NCI-H2171 (cell line): Measurements from ENCODE around the gene A3GALT2.
"Not testable (repeated sequence)": the region's sequence is repeated elsewhere in the genome, so short reads cannot be mapped to it uniquely, and the experiment has no call there.

Source experiments
- DNase-seq: peaks from one replicate; lab custom pipeline; 2025; lab: John Stamatoyannopoulos, UW

A3GALT2 gene

DNA sequence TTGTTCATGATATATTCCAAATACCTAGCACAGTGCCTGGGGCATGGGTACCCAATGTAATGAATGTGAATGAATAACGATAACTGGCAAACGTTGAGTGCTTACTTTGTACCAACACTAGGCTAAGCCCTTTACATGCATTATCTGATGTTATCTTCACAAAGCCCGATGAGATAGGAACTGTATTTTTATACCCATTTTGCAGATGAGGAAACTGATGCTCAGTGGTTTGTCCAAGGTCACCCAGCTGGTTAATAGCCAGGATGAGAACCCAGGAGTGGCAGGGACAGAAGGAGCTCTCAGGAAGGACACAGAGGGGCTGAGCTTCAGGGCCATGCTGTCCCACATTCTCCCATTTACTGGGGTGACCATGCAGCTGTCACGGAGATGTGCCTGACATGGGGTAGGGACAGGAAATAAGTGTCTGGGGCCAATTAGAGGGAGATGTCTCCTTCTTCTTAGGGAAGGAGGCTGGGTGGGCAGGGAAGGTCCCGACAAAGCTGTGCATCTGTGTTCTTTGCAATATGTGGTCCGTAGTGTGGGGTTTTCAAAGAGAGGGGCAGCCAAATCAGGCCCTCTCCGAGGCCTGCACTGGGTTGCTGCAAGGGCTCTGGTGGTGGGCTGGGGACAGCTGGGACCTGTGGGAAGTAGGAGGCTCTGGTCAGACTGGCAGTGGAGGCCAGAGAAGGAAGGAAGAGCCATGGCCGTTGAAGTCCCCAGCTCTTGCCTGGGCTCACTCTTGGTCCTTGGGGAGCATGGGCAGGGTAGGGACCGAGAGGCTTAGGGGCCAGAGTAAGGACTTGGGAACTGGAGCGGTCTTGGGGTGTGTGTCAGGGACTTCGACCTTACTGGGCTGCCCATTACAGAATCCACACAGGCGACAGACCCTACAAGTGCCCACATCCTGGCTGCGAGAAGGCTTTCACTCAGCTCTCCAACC, 26.6 kb downstream of the A3GALT2 start:
- DNase-seq, result no peak

- no peak for DNase-seq
Observed at GRCh38 chr1:33292726-33293340, 28.1 kb downstream of the A3GALT2 start.

GRCh38 chr1:33290615-33291014, 30.3 kb downstream of the A3GALT2 start:
- not testable (repeated sequence) for DNase-seq

DNA sequence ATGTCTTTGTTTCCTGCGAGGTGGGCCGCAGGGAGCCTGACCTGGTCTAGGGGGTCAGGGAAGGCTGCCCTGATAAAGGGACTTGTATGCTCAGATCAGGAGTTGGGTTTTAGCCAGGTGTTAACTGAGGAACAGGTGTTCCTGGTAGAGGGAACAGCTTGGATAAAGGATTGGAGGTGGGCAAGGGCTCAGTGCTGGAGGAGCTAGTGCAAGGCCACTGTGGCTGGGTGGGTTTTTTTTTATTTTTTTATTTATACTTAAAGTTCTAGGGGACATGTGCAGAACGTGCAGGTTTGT, 31.1 kb downstream of the A3GALT2 start:
- DNase-seq, result no peak

GRCh38 chr1:33288976-33289857, 31.7 kb downstream of the A3GALT2 start:
- DNase-seq, result no peak

GRCh38 chr1:33287317-33287716, 33.6 kb downstream of the A3GALT2 start:
- no peak for DNase-seq

DNA sequence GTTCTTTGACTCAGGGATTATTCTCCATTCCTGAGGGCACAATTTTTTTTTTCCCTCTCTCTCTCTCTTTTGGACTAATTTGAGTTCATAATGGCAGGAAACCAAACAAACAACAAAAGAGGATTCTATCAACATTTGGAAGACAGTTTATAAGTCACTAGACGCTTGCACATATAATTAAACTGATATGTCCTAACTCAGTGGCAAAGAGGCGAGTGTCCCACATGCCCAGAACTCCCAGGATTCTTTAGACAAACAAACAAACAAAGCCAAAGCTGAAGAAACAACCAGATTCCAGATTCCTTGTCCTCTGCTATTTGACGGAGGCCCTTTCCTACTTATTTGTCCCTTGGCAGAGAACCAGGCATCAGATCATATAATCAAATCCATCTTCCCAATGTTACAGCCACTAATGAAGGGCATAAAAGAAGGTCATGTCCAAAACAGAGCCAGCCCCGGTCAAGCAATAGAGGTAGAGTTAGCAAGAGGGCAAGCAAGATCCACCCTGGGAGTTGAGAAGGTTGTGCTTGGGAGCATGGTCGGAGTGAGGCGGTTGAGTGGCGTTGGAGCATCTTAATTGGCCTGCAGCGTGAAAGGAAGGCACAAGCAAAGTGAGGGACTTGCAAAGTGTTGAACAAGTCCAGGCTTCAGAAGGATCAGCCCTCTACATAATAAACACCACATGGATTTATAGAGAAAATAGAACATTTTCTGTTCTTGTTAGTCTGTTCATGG, 34.3 kb downstream of the A3GALT2 start:
- no peak for DNase-seq

GRCh38 chr1:33284049-33284448, 36.8 kb downstream of the A3GALT2 start:
- DNase-seq, result no peak

DNA sequence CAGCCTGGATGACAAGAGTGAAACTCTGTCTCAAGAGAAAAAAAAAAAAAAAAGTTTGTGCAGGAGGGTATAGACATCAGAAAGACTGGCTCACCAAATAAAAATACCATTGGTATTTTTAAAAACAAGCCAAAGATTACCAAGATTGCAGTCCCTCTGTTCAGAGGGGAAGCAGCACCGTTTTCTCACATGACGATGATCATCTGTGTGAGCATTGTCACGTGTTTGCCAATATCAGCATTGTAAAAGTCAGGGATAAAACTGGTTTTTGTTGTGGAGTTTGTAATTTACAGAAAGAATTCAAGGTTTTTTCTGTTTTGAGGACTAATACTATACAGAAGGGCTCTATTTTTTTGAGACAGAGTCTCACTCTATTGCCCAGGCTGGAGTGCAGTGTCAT, 38.1 kb downstream of the A3GALT2 start:
- DNase-seq, result no peak

DNA sequence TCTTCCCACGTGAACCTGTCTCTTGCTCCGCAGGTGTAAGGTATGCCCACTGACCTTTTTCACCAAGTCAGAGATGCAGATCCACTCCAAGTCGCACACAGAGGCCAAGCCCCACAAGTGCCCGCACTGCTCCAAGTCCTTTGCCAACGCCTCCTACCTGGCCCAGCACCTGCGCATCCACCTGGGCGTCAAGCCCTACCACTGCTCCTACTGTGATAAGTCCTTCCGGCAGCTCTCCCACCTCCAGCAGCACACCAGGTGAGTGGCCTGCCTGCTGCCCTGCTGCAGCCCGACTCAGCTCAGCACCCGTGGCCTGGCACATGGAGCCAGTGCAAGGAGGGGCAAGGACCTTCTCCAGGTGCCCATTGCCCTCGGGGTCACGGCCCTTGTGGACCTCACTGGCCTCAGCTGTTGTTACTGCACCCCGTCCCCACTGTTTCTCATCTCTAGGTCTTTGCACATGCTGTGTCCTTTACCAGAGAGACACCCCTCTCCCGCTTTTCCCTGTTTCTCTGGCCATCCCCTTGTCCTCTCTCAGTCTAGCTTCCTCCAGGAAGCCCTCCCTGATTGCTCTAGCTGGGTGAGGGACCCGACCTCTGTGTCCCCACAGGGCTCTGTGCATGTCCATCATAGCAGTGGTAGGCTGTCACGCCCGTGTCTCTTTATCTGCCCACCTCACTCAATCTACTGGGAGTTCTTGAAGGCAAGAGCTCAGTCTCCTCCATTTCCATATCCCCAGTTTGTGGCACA, 39.2 kb downstream of the A3GALT2 start:
- DNase-seq, result no peak

DNA sequence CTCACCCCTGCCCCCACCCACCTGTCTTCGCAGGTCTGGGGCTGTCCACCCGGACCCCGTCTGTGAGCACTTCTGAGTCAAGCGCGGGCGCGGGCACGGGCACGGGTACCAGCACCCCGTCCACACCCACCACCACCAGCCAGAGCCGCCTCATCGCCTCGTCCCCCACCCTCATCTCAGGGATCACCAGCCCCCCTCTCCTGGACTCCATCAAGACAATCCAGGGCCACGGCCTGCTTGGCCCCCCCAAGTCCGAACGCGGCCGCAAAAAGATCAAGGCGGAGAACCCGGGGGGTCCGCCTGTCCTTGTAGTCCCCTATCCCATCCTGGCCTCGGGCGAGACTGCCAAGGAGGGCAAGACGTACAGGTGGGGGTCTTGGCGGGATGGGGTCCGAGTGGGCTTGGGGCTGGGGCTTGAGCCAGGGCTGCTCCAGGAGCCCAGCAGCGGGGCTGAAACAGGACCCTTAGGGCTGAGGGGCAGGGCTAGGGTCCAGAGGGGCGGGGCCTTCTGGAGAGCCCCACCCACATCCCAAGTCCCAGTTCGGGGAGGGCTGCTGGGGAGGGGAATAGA, 40.7 kb downstream of the A3GALT2 start:
- no peak for DNase-seq

DNA sequence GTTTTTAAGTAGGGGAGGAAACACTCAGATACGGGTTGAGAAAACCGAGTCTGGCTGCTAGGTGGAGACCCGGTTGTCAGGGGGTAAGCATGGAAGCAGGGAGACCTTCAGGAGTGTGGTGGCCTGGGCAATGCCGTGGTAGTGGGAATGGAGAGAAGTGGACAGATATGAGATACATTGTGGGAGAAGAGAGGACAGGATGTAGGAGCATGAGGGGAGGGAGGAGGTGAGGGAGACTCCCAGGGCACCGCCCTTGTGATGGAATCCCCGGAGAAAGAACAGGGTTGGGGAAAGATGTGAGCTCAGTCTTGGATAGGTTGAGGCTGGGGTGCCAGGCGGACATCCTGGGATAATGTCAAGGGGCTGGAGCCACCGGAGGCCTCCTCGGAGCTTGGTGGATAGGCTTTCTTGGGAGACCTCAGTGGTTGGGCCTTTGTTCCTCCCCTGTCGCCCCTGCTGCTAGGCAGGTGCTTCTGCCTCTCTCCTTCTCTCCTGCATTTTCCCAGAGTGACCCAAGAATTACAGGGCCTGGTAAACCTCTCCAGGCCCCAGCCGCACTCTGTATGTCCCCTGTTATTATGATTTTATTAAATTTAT, 43.3 kb downstream of the A3GALT2 start:
- no peak for DNase-seq

GRCh38 chr1:33276573-33277298, 44.2 kb downstream of the A3GALT2 start:
- no peak for DNase-seq

DNA sequence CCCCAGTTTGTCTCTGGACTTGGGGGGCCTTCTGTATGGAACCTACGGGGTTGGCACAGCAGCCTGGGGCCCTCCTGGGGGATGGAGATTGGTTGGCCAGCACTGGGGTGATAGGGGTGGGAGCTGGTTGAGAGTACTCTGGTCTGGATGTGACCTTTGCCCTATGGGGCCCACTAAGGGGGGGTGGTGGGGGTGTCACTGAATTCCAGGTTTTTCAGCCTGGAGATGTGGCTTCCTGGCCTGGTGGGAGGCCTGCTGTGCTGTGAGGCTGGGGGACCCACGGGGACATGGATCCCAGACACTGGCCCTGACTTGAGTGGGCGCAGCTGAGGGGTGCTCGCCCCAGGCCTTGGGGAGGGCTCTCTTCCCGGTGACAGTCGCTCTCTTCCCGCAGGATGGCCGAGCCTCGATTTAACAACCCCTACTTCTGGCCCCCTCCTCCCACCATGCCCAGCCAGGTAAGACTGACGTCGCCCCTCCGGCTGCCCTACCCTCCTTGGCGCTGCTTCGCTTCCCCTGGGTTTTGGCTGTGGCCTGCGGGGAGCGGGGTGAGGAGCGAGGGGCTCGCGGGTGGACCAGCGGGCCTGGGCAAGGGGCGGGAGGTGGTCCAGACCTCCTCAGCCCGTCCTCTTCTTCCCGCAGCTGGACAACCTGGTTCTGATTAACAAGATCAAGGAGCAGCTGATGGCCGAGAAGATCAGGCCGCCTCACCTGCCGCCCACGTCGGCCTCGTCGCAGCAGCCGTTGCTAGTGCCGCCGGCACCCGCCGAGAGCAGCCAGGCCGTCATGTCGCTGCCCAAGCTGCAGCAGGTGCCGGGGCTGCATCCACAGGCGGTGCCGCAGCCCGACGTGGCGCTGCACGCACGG, 45.0 kb downstream of the A3GALT2 start:
- DNase-seq, result no peak

GRCh38 chr1:33275195-33275594, 45.7 kb downstream of the A3GALT2 start:
- no peak for DNase-seq

GRCh38 chr1:33274446-33274845, 46.5 kb downstream of the A3GALT2 start:
- DNase-seq, result no peak

DNA sequence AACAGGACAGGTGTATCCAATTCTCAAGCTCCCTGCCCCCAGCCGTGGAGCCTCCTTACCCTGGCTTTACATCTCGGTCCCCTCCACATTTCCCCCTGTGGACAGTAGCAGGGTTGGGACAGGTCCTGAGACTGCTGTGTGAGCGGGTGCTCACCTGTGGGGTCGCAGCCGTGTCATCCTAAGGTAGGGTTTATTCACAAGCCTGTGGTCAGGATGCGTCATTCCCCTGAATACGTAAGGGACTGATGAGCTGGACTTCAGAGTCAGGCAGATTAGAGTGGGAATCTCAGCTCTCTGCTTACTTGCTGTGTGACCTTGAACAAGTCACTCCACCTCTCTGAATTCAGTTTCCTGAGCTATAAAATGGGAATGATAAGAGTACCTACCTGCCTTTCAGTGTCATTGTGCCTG, 46.9 kb downstream of the A3GALT2 start:
- no peak for DNase-seq

DNA sequence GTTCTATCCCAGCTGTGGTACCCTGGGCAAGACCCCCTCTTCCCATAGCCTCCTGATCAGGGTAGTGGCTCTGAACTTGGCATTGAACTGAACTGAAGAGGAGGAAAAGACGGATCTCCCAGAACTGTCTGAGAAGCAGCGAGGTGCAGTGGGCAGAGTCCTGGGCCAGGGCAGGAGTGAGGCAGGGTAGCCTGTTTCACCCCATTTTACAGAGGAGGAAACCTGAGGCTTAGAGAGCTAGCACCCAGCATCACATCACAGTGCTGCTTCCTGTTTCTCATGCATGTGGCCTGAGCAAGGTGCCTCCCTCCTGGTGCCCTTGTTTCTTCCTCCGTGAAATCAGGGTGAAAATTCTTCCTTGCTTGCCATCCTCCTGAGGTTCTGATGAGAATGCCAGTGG, 47.5 kb downstream of the A3GALT2 start:
- DNase-seq, result no peak

- DNase-seq, result no peak
Observed at GRCh38 chr1:33272930-33273329, 48.0 kb downstream of the A3GALT2 start.
